Measurements from ENCODE around the gene RHBDL1.
A peak's percentile ranks its signal among the peaks of the same experiment; 100 is the strongest.

The RHBDL1 gene

DNA sequence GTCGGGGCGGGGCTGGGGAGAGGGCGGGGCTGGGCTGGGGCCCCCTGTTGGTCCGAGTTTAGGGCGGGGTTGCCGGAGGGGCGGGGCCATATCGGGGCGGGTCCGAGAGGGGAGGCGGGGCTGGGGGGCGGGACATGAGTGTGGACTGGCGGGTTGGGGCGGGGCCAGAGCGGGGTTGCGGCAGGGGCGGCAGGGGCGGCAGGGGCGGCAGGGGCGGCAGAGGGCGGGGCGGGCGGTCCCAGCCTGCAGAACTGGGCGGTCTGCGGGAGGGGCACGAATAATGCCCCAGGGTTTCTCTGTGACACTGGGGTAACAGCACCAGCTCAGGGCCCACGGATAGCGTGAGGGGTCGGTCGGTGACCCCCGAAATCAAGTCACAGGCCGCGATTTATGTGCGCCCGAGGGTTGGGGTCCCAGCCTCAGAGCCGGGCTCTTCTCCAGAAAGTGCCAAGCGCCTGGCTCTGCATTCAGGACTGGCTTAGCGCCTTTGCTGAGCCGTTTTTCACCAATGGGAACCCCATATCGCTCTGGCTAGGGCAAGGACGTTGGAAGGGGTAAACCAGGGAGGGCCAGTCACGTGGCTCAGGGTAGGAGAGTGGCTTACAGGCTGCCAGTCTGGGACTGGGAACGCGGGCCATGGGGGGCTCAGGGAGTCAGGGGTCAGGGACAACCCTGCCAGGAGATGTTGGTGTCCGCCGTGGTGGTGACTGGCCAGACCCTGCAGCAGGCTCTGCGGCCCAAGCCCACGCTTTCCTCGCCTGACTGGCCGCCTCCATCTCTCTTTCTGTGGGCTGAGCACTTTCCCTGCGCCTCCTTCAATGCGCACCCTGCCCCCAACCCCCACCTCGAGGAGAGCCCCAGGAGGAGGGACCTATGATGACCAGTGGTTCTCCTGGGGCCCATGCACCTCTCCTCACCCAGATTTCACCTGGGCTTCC is 38.1 kb upstream of the RHBDL1 start:
- peak; percentile 79 for DNase-seq (ENCODE audit: low read depth)

DNA sequence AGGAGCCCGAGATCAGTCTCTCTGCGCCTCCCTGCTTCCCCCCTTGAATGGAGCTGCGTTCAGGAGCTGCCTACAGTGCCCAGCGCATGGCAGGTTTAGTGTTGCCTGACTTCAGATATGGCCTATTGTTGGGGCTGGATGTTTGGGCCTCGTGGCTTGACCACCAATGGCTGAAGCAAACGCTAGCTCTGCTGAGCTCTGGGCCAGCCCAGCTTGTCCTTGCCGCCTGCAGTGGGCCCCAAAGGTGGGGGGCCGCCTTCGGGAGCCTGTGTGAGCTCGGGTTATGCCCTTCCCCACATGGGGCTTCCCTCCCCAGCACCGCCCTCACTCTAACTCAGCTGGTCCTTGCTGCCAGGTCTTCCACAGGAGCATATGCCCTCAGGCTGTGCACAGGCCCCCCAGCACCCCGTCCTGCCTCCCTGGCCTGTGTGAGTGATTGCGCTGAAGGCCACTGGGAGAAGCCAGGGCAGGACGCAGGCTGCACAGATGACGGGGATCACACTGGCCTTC is 37.4 kb upstream of the RHBDL1 start:
- no peak for DNase-seq (ENCODE audit: low read depth)

DNA sequence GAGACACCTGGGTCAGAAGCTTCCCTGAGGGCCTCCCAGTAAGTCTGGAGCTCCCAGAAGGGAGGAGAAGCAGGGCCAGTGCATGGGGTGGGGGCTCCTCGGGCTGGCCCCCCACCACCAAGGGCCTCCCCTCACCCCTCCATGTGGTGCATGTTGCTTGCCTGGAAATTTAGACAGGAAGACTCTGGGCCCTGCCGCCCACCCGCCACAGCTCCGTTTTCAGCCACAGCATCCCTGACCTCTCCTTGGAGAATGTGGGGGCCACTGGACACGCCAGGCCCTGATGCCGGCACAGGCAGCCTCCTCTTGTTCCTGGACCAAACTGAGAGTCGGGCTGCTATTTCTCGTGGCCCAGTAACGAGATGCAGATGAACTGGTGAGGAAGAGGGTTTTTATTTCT is 36.6 kb upstream of the RHBDL1 start:
- no peak for DNase-seq (ENCODE audit: low read depth)

DNA sequence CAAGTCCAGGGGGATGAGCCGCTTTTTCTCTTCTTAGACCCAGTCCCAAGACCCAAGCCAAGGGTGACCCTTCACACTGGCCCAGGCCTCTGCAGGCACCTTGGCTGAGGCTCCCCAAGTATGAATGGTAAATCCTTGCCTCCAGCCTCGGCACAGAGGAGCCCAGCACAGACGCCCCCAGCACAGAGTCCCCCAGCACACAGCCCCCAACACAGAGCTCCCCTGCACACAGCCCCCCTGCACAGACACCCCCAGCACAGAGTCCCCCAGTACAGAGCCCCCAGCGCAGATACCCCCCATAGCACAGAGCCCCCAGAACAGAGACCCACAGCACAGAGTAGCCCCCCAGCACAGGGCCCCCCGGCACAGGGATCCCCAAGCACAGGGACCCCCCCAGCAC is 34.9 kb upstream of the RHBDL1 start:
- DNase-seq (ENCODE audit: low read depth), result no peak

DNA sequence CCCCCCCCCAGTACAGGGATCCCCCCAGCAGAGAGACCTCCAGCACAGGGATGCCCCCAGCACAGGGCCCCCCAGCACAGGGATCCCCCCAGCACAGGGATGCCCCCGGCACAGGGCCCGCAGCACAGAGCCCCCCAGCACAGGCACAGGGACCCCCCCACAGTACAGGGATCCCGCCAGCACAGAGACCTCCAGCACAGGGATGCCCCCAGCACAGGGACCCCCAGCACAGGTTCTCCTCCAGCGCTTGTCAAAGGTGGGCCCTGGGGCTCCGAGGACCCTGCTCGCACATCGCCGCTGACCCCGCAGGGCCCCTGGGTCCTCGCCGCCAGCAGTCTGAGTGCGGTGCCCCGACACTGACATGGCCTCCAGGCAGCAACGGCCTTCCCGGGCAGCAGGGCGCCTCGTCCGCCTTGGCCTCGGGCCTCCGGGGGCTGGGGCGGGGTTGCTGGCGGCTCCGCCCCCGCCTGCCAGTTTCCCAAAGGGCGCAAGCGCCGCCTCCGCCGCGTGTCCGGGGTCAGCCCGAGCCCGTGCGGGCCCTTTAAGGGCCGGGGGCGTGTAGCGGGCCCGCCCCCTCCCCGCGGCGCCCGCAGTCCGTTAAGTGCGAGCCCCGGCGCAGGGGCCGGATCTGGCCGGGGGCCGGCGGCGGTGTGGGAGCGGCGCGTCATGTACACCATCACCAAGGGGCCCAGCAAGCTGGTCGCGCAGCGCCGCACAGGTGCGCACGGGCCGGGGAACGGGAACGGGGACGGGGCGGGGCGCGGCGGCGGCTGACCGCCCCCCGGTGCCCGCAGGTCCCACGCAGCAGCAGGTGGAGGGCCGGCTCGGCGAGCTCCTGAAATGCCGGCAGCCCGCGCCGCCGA is 33.9 kb upstream of the RHBDL1 start, which contains the start of gene MCRIP2:
TSS of gene MCRIP2 (plus strand) at position 503 of the 863 bp plus-strand sequence. CDS start at position 667, 164 bp downstream.
- peak; percentile 79 for DNase-seq (ENCODE audit: low read depth)

DNA sequence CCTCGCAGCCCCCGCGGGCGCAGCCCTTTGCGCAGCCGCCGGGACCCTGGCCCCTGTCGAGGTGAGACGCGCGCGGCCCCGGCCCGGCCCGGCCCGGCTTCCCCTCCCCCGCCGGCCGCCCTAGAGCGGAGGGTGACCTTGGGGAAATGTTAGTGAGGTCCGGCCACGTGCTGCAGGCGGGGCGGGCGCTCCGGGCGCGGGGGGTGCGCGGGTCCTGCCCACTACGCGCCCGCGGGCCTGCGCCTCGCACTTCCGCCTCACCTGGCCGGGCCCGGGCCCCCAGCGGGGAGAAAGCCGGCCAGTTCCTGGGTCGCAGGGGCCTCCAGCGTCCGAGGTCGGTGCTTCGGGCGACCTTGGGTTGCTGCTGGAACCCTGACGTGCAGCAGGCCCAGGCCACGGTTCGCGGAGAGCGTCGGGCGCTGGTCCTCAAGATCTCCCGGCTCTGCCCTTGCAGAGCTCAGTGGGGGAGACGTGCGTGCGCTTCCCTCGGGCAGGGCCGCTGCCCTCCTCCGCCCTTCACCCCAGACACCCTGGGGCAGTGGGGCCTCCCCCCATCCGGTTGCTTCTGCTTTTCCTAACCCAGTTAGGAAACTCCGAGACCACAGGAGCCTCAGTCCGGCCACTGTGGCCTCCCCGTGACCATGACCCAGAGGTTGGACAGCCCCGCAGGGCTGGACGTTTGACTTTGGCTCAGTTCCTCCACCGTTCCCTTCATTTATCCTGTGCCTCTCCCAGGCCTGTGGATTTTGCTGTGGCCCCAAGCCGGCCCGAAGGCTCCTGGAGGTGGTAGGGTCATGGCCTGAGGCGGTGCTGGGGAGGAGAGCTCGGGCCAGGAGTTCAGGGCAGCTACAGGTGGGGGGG is 33.1 kb upstream of the RHBDL1 start:
- peak; percentile 46 for DNase-seq (ENCODE audit: low read depth)

DNA sequence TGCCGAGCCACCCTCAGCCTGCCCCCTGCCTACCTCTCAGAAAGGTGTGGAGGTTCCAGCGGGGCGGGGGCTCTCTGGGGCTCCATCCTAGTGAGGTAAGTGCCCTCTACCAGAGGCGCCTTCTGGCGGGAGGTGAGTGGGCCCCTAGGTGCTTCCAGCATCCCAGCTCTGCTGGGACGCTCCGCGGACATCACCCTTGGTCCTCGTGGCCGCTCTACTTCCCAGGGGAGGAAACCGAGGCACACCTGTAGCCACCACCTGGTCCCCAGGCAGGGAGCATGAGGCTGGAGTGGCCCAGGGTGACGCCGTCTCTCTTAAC is 32.5 kb upstream of the RHBDL1 start:
- DNase-seq (ENCODE audit: low read depth), result no peak

DNA sequence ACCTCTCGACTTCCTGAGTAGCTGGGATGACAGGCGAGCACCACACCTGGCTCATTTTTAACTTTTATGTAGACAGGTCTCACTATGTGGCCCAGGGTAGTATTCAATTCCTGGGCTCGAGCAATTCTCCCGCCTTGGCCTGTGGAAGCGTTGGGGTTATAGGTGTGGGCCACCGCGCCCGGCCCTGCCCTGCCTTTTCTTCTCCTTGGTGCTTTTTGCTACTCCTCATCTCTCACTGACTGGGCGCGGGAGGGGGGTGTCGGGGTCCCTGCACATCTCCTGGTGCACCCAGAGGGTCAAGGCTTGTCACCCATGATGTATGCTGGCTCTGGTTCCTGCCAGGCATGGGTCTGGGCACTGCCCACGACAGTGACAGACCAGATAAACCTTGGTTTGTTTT is 30.9 kb upstream of the RHBDL1 start:
- no peak for DNase-seq (ENCODE audit: low read depth)

DNA sequence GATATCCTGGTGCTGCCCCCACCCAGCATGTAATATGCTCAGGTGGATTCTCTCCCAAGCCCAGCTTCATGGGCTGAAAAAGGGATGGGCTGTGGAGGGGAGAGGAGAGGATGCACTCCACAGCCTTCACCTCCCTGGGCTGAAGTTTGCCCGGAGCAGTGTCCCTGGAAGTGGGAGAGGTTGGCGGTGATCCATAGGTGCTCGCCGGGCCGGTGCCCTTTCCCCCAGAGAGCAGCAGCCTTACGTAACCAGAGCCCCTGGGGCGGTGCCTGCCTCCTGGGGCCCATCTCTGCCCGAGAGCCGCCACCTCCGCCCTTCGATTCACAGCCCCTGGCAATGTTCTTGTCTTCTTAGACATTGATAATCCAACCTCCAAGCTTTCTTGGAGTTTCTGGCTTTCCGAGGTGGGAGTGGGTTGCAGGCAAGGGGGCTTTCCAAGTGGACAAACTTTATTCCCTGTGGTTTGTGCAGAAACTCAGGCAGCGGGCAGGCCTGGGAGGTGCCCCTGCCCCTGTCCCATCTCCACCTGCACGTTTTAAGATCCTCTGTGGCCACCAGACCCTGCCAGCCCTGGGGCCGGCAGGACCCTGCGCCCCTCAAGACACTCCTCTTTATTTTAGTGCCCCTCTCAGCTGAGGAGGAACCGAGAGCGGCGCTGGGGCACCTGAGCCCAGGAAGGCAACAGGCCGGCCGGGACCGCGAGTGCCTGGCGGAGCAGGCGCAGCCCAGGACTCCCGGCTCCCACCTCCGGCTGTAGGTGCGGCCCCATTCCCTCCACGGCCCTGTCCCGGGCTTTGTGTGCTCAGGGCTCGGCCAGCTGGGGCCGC is 29.4 kb upstream of the RHBDL1 start:
- DNase-seq (ENCODE audit: low read depth), result no peak

DNA sequence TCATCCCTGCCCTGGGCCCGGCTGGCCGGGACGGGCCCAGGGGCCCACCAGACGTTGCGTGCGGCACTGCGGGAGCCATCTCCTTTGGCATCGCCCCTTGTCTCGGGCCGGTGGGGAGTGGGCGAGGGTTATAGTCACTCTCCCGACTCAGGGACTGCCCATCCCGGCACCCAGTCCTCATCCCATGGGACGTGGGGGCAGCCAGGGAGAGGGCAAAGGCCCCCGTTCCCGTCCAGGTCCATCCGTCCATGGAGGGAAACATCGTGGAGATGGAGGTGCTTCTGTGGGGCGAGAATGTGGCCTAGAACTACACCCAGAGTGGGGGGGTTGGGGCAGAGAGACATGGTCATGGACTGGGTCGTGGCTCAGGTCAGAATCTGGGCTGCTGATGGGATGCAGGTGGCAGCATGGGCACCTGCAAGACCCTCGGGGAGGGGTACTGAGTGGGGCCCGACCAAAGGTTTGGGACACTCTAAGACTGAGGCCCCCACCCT is 28.7 kb upstream of the RHBDL1 start:
- no peak for DNase-seq (ENCODE audit: low read depth)

DNA sequence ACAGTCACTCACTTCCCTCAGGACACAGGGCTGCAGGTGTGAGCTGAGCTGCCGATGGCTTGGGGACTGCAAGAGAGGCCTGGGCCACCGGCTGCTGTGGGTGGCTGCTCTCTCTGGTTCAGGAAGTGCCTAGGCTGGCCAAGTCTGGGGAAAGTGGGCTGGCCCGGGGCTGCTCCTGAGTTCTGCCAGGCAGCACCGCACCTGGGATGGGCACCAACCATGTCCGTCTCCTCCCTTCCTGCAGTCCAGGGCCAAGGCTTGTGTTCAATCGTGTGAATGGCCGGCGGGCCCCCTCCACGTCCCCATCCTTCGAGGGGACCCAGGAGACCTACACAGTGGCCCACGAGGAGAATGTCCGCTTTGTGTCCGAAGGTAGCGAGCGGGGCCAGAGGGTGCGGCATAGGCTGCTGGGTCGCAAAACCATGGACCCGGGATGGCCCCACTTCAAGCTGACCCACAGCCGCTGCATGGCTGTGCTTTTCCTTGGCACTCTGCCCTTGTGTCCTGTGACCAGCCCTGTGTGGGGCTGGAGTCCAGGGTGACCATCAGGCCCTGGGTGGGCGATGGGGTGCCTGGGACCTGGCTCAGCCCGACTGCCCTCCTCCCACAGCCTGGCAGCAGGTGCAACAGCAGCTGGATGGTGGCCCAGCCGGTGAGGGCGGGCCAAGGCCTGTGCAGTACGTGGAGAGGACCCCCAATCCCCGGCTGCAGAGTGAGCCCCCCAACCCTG is 28.1 kb upstream of the RHBDL1 start:
- DNase-seq (ENCODE audit: low read depth), result no peak

DNA sequence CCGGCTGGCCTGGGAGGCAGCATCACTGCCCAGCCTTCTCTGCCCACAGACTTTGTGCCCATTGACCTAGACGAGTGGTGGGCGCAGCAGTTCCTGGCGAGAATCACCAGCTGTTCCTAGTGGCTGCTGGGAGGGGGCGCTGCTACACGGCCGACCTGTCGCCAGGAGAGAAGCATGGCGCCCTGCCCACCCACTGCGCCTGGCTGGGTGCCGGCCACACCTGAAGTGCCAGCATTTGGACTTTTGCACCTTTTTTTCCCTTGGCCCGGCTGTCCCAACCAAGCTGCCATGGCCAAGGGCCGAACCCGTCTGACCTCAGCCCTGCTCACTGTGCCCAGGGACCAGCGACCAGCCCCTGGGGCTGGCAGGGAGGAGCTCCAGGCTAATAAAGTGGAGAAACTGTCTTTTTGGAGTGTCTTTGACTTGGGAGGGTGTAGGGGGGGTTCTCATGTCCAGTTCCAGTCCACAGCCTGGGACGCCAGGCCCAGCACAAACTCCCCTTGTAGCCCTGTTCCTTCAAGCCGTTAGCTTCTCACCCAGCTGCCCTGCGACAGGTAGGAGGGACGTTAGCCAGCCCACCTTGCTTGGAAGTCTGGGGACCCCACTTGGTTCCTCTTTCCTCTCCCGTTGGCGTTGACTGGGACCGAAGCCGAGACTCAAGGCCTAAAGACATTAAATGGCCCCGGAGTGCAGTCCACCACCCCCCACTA is 27.2 kb upstream of the RHBDL1 start:
- peak; percentile 60 for DNase-seq (ENCODE audit: low read depth)

DNA sequence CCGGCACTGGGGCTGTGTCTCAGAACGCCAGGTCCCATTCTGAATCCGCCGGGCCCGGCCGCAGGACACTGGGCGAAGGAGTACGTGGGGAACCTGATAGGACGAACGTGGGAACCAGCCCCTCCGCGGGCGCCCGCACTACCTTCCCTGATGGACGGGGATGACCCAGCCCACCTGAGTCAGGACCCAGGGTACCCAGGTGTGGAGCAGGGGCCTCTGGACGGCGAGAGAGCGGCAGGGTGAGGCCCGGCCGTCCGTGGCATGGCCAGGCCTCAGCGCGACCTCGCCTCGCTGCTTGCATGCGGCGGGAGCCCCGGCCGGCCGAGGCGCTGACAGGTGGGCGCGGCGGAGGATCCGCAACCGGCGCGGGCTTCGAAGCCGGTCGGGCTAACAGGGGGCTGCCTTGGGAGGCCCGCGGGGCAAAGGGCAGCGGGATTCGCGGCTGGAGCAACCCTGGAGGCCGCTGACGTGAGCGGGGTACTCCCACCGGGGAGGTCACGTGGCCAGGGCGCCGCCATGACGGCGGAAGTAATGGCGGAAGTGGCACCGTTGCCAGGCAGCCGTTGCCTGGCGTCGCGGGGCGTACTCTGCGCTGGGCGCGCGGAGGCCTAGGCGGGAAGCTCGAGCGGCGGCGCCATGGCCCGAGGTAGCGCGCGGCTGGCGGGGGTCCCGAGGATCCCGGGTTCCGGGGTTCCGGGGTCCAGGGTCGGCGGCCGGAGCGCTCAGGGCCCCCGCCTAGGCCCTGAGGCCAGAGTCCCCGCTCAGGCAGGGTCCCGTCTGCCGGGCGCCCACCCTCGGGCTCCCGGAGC is 26.5 kb upstream of the RHBDL1 start, which contains the start of gene WDR90:
TSS of gene WDR90 (plus strand) at position 585 of the 809 bp plus-strand sequence. CDS start at position 637, 52 bp downstream.
- DNase-seq (ENCODE audit: low read depth), result peak; percentile 94

DNA sequence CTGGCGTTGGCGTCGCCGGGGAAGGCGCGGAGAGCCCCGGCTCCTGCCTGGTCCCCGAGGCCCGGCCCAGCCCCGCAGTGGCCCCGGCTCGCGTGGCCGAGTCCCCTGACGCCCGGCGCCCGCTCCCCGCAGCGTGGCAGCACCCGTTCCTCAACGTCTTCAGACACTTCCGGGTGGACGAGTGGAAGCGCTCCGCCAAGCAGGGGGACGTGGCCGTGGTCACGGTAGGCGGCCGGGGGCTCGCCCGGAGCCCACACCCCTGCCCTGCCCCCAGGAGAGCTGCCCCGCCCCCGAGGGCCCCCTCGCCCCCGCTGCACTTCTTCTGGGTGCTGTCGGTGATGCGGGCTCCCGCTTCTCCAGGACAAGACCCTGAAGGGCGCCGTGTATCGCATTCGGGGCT is 25.8 kb upstream of the RHBDL1 start:
- no peak for DNase-seq (ENCODE audit: low read depth)

DNA sequence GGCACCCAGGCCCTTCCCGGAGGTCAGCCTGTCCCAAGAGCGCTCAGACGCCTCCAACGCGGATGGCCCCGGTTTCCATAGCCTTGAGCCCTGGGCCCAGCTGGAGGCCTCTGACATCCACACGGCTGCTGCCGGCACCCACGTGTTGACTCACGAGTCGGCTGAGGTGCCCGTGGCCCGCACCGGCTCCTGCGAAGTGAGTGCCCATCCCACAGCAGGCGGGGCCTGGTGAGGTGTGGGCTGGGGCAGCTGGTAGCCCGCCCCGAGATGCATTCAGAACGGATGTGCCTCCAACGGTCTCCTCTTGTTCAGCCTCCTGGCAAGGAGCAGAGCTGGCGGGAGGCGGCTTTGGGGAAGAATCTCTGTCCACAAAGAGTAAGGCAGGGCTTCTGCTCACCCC is 23.6 kb upstream of the RHBDL1 start:
- DNase-seq (ENCODE audit: low read depth), result no peak

DNA sequence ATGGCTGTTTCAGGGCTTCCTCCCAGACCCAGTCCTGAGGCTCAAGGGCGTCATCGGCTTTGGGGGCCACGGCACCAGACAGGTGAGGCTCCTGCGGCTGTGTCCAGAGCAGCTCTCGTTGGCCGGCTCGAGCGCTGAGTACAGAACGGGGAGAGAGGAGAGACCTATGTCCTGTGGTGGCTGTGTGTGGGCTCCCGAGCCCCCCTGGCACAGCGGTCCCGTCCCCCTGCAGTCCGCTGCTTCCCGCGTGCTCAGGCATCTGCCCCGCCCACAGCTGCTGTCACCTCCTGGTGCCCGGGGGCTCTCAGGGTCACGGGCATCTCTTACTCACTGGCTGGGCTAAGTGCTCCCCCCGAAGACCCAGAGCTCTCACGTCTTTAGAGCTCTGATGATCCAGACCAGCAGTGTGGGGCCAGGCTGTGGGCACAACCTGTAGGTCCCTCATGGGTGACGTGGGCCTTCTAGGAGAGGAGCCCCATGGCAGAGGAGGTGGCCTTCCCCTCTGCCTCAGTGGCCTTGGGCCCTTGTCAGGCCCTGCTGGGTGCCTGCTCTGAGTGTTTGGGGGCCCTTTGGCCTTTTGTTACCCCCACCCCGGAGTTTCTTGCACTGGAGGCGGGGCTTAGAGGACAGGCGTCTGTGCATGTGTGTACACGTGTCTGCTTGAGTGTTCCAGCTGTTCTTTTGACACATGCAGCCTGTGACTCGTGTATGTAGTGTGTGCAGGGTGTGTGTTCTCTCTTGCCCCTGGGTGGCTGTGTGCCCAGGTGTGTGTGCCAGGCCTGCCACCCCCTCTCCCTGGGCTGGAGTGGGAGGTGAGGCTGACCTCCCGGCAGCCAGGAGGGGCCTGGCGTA is 22.8 kb upstream of the RHBDL1 start:
- no peak for DNase-seq (ENCODE audit: low read depth)

DNA sequence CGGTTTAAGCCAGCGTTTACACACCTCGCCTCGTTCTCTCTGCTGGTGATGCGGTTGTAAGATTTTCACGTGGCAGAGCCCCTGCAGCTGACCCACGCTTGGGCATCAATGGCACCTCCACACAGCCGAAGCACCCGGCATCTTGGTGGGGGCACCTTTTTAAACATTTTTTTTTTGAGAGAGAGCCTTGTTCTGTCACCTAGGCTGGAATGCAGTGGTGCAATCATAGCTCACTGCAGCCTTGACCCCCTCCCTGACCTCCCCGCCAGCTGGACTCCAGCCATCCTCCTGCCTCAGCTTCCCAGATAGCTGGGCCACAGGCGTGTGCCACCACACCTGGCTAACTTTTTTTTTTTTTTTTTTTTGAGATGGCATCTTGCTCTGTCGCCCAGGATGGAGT is 21.4 kb upstream of the RHBDL1 start:
- DNase-seq (ENCODE audit: low read depth), result no peak

All from activated T-cell treated with anti-CD3 and anti-CD28 coated beads for 48 hours (primary cell).